Measurements from ENCODE around the gene RHOJ.

RHOJ gene

GRCh38 chr14:63237791-63238190 lies 33.5 kb downstream of the RHOJ start:
- TF ChIP-seq CTCF (conservative IDR thresholded peaks at IDR 0.05; ENCODE audit: low read depth, low read length), result no peak
- no peak for DNase-seq (ENCODE audit: low read depth)
- no peak overlapping the region for H3K4me3 ChIP-seq (ENCODE audit: low read length)

GRCh38 chr14:63240221-63240620 lies 36.0 kb downstream of the RHOJ start:
- H3K4me3 ChIP-seq (ENCODE audit: low read length), result no peak overlapping the region
- DNase-seq (ENCODE audit: low read depth), result no peak
- TF ChIP-seq CTCF (conservative IDR thresholded peaks at IDR 0.05; ENCODE audit: low read depth, low read length), result no peak

DNA sequence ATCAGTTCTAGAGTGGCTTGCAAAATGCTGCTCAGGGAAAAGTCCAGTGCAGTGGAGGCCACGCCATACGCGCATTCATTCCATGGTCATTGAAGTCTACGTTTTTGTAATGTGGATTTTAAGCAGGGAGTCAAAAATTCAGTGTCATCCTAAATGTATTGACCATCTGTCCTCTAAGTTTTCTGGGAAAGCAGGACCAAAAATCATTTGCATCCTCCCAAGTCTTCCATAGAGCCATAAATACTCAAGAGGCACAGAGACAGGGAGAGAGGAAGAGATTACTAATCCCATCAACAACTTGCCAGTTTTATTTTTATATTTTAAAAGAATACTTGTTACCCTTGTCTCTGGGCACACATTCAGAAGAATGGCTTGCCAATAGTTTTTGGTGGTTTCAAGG lies 36.9 kb downstream of the RHOJ start:
- no peak for TF ChIP-seq CTCF (conservative IDR thresholded peaks at IDR 0.05; ENCODE audit: low read depth, low read length)
- no peak for DNase-seq (ENCODE audit: low read depth)
- H3K4me3 ChIP-seq (ENCODE audit: low read length), result no peak overlapping the region

GRCh38 chr14:63243646-63244045 lies 39.4 kb downstream of the RHOJ start:
- no peak overlapping the region for H3K4me3 ChIP-seq (ENCODE audit: low read length)
- no peak for TF ChIP-seq CTCF (conservative IDR thresholded peaks at IDR 0.05; ENCODE audit: low read depth, low read length)
- DNase-seq (ENCODE audit: low read depth), result no peak

GRCh38 chr14:63245893-63246292 lies 41.6 kb downstream of the RHOJ start:
- DNase-seq (ENCODE audit: low read depth), result no peak
- no peak for TF ChIP-seq CTCF (conservative IDR thresholded peaks at IDR 0.05; ENCODE audit: low read depth, low read length)
- H3K4me3 ChIP-seq (ENCODE audit: low read length), result no peak overlapping the region

GRCh38 chr14:63248211-63248610 lies 44.0 kb downstream of the RHOJ start:
- DNase-seq (ENCODE audit: low read depth), result no peak
- no peak for TF ChIP-seq CTCF (conservative IDR thresholded peaks at IDR 0.05; ENCODE audit: low read depth, low read length)
- H3K4me3 ChIP-seq (ENCODE audit: low read length), result no peak overlapping the region

DNA sequence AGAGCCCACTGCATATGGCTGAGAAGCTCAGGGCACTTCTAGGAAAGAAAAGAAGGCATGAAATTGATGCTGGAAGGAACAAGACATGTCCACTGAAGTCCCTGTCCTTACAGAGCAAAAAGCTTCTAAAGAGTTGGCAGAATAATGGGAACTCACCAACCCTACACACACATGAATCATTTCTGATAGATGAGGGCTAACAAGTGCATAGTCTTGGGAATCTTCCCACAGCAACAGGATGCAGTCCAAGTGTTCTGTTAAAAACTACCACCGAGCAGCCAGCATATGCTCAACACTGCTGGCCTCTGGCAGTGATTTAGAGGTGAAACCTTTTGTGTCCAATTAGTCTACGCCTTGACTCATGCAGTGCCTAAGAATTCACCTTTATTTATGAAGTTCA lies 44.8 kb downstream of the RHOJ start:
- H3K4me3 ChIP-seq (ENCODE audit: low read length), result no peak overlapping the region
- TF ChIP-seq CTCF (conservative IDR thresholded peaks at IDR 0.05; ENCODE audit: low read depth, low read length), result no peak
- no peak for DNase-seq (ENCODE audit: low read depth)

Data from retinal pigment epithelial cell (primary cell).